ENCODE data around the gene MYH1. TPM values are rescaled to one million over a fixed set of nuclear protein-coding genes. Genes with fewer than 3 reads are reported as not detected.

Gene MYH1
- total RNA-seq, 1 donor: not detected

DNA sequence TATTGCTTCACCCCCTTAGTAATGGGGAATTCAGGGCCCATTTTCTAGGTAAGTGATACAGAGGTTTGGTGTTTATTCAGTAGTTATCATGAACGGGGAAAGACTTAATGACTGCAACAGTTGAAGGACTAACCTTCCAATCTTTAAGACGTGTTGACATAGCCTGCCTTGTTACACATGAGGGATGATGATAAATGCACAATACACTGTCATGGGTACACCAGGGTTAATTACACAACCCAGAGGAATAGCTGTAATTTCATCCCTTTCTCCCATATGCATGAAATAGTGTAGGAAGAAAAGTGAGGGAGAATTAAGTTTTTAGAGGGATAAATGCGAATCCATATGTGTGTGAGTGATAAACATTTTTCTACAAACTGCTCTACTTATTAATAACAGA lies 59.6 kb downstream of the MYH1 start:
- no peak for DNase-seq (ENCODE audit: low read depth)
- TF ChIP-seq, protein P1, sequence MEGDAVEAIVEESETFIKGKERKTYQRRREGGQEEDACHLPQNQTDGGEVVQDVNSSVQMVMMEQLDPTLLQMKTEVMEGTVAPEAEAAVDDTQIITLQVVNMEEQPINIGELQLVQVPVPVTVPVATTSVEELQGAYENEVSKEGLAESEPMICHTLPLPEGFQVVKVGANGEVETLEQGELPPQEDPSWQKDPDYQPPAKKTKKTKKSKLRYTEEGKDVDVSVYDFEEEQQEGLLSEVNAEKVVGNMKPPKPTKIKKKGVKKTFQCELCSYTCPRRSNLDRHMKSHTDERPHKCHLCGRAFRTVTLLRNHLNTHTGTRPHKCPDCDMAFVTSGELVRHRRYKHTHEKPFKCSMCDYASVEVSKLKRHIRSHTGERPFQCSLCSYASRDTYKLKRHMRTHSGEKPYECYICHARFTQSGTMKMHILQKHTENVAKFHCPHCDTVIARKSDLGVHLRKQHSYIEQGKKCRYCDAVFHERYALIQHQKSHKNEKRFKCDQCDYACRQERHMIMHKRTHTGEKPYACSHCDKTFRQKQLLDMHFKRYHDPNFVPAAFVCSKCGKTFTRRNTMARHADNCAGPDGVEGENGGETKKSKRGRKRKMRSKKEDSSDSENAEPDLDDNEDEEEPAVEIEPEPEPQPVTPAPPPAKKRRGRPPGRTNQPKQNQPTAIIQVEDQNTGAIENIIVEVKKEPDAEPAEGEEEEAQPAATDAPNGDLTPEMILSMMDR (IDR thresholded peaks at IDR 0.05; ENCODE audit: insufficient read depth, low read length): no peak
- H3K4me3 ChIP-seq (ENCODE audit: low read depth, low read length): no peak overlapping the region

DNA sequence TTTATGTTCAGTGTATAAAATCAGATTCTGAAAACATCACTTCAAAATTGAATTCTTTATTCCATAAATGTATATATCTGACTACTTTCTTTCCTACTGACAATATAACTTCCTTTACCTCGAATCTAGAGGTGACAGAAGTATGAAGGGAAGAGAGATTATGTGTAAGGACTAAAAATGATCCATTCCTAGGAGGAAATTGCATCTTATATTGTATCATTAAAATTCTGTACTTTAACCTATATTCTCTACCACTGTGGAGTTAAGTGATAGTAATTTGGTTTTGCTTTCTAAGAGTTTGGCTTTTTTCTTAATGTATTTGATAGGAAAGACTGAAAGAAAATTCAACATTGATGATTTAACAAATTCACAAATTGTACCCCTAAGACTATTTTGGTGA lies 60.4 kb downstream of the MYH1 start:
- DNase-seq (ENCODE audit: low read depth): no peak
- TF ChIP-seq, protein P1 (IDR thresholded peaks at IDR 0.05; ENCODE audit: insufficient read depth, low read length): no peak
- H3K4me3 ChIP-seq (ENCODE audit: low read depth, low read length): no peak overlapping the region

DNA sequence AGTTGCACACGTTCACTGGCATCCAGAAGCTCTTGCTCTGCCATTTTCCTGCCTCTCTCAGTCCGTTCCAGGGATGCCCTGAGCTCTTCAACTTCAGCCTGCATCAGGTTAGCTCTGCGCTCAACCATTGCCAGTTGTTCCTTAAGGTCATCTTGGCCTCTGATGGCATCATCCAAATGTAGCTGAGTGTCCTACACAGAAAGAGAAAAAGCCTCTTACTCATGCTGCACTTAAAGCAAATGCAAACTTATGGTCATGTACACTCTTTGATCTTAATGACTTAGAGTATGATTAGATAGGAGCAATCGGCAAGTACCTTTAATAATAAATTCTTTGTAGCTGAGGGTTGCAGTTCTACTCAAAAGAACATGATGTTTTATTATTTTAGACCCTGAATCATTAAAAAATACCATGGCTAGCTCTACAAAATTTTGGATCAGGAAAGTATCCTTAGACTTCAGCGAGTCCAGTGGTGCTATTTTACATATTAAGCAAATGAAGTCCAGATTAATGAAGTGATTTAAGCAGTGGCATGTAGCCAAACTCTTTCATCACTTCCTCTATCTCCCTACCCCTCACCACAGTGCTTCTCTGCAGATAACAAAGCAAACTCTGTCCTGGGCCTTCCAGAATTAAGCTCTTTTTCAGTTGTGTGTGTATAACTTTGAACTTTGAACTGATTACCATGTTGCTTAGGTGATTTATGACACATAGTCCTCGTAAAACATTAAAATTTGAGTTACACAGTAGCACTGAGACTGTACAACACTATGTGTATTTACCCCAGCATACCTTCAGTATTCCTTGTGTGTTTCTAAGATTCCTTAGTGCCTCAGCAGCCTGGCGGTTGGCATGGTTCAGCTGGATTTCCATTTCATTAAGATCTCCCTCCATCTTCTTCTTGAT lies 71.1 kb downstream of the MYH1 start:
- no peak overlapping the region for H3K4me3 ChIP-seq (ENCODE audit: low read depth, low read length)
- no peak for DNase-seq (ENCODE audit: low read depth)
- TF ChIP-seq, protein P1 (IDR thresholded peaks at IDR 0.05; ENCODE audit: insufficient read depth, low read length): no peak

Other genes starting within 250 kb of the MYH1 start
- not detected in 2 replicates for gene MYH13, start 145.5 kb downstream of the MYH1 start, total RNA-seq (ENCODE audit: low replicate concordance)
- gene MYH8, start 96.6 kb downstream of the MYH1 start, total RNA-seq (ENCODE audit: low replicate concordance): not detected in 2 replicates
- gene MYH4, start 49.0 kb downstream of the MYH1 start, total RNA-seq (ENCODE audit: low replicate concordance): not detected in 2 replicates
- 0.25 TPM in 1 of 2 replicates, not detected in the other for gene MYH2, start 31.1 kb upstream of the MYH1 start, total RNA-seq (ENCODE audit: low replicate concordance)
- gene MYH3, start 138.8 kb upstream of the MYH1 start, total RNA-seq (ENCODE audit: low replicate concordance): 0.45 and 1.1 TPM in 2 replicates
- 22.1 and 69.7 TPM in 2 replicates for gene SCO1, start 179.0 kb upstream of the MYH1 start, total RNA-seq (ENCODE audit: low replicate concordance)
- gene ADPRM, start 179.1 kb upstream of the MYH1 start, total RNA-seq (ENCODE audit: low replicate concordance): 9.3 and 18.3 TPM in 2 replicates
- gene TMEM220, start 211.5 kb upstream of the MYH1 start, total RNA-seq (ENCODE audit: low replicate concordance): 4.1 and 6.2 TPM in 2 replicates

All from fibroblast of the aortic adventitia (primary cell).